Thyroid gland (tissue), 4 donors: ENCODE data around the gene PNPLA1.

Experiments used
- CTCF ChIP-seq, 6 experiments: fragments of 200-600 bp in 3 of 6; fragments of 450-650 bp in 3 of 6; sonication (generic) in 3 of 6; IDR thresholded peaks; one replicate each; pipeline ENCODE4 v1.5.1; 2016 to 2019; ENCODE audit warnings: antibody characterized with exemption in 6 of 6, mild to moderate bottlenecking in 2 of 6, inconsistent platforms in 1 of 6, moderate library complexity in 1 of 6
- POLR2A ChIP-seq, 2 donors: fragments of 450-650 bp; IDR thresholded peaks; one replicate each; pipeline ENCODE4 v1.6.1; 2017; ENCODE audit warnings: antibody characterized with exemption in 2 of 2, mild to moderate bottlenecking in 2 of 2, moderate library complexity in 1 of 2

GRCh38 chr6:36309900-36310299, 40.0 kb downstream of the PNPLA1 start:
- TF ChIP-seq CTCF (IDR thresholded peaks at IDR 0.05) = no peak
- no peak for TF ChIP-seq POLR2A (IDR thresholded peaks at IDR 0.05)
